HepG2 (cell line): ENCODE results near the gene CCL23. TPM values are rescaled to one million over a fixed set of nuclear protein-coding genes. Genes with fewer than 3 reads are reported as not detected.

Source experiments
- ARID2 ChIP-seq: sonication (generic); formaldehyde crosslinking; IDR thresholded peaks from 2 replicates; pipeline ENCODE4 v1.8.1; 2022; ENCODE audit warnings: mild to moderate bottlenecking, missing genetic modification reagents, borderline replicate concordance
- IRX3 ChIP-seq: sonication (generic); formaldehyde crosslinking; IDR thresholded peaks from 2 replicates; pipeline ENCODE4 v1.8.1; 2023; ENCODE audit warnings: mild to moderate bottlenecking, low read depth, missing genetic modification reagents, borderline replicate concordance
- JUND ChIP-seq: sonication (generic); formaldehyde crosslinking; IDR thresholded peaks from 2 replicates; pipeline ENCODE4 v1.8.0; 2022; ENCODE audit warnings: mild to moderate bottlenecking, missing genetic modification reagents
- KDM4B ChIP-seq: sonication (generic); formaldehyde crosslinking; IDR thresholded peaks from 2 replicates; pipeline ENCODE4 v1.4.0; 2020; ENCODE audit warnings: missing genetic modification reagents
- ZNF331 ChIP-seq: sonication (generic); formaldehyde crosslinking; IDR thresholded peaks from 2 replicates; pipeline ENCODE4 v1.4.0; 2020; ENCODE audit warnings: missing genetic modification reagents
- ZNF609 ChIP-seq: sonication (generic); formaldehyde crosslinking; IDR thresholded peaks from 2 replicates; pipeline ENCODE4 v1.4.0; 2020; ENCODE audit warnings: mild to moderate bottlenecking, missing genetic modification reagents, borderline replicate concordance
- ZNF788 ChIP-seq: sonication (generic); formaldehyde crosslinking; IDR thresholded peaks from 2 replicates; pipeline ENCODE4 v1.5.0; 2020; ENCODE audit warnings: mild to moderate bottlenecking, missing genetic modification reagents, borderline replicate concordance
- ZNF790 ChIP-seq: sonication (generic); formaldehyde crosslinking; IDR thresholded peaks from 2 replicates; pipeline ENCODE4 v1.8.0; 2022; ENCODE audit warnings: missing genetic modification reagents, mild to moderate bottlenecking, borderline replicate concordance
- ZSCAN5A ChIP-seq: sonication (generic); formaldehyde crosslinking; IDR thresholded peaks from 2 replicates; pipeline ENCODE4 v1.8.0; 2022; ENCODE audit warnings: mild to moderate bottlenecking, missing genetic modification reagents, borderline replicate concordance
- polyA plus RNA-seq, 8 experiments: library from polyadenylated mRNA; depleted of rRNA in 3 of 8; stranded (reverse) in 7 of 8; unstranded in 1 of 8; fragments of >200 nt; fragmentation: Illumina TruSeq in 4 of 8; extraction: Trizol in 4 of 8; gene quantifications; 2 replicates each; pipeline versions ENCODE4 v1.2.1 to v1.2.3, GENCODE V29; 2011 to 2016; ENCODE audit warnings: low read depth in 4 of 8, missing spikeins in 1 of 8, mixed read lengths in 1 of 8; ENCODE audit not compliant: insufficient read depth in 1 of 8
- total RNA-seq, 5 experiments: library from RNA; depleted of rRNA; stranded (reverse); fragments of >200 nt; fragmentation: Illumina TruSeq; extraction: Trizol; gene quantifications; 2 replicates each; pipeline ENCODE4 v1.2.3, GENCODE V29; 2016; ENCODE audit warnings: low read depth in 1 of 5
- TF ChIP-seq, protein P1 (sequence below): sonication (generic); formaldehyde crosslinking; IDR thresholded peaks from 2 replicates; pipeline ENCODE4 v1.8.1; 2022; ENCODE audit warnings: mild to moderate bottlenecking, missing genetic modification reagents
- TF ChIP-seq, protein P2 (sequence below), 2 experiments: sonication (generic) in 1 of 2; formaldehyde crosslinking in 1 of 2; IDR thresholded peaks; 2 replicates each; pipeline versions ENCODE4 v1.4.0 to v1.6.1; 2018 to 2020; ENCODE audit warnings: missing genetic modification reagents in 2 of 2, borderline replicate concordance in 1 of 2, low read depth in 1 of 2, mild to moderate bottlenecking in 1 of 2, missing biosample characterization in 1 of 2

The CCL23 gene
- total and polyA plus RNA-seq, 2 of the 13 experiments (the other 11 are each of a cell fraction or from before 2014, with no cell fraction given) = not detected

DNA sequence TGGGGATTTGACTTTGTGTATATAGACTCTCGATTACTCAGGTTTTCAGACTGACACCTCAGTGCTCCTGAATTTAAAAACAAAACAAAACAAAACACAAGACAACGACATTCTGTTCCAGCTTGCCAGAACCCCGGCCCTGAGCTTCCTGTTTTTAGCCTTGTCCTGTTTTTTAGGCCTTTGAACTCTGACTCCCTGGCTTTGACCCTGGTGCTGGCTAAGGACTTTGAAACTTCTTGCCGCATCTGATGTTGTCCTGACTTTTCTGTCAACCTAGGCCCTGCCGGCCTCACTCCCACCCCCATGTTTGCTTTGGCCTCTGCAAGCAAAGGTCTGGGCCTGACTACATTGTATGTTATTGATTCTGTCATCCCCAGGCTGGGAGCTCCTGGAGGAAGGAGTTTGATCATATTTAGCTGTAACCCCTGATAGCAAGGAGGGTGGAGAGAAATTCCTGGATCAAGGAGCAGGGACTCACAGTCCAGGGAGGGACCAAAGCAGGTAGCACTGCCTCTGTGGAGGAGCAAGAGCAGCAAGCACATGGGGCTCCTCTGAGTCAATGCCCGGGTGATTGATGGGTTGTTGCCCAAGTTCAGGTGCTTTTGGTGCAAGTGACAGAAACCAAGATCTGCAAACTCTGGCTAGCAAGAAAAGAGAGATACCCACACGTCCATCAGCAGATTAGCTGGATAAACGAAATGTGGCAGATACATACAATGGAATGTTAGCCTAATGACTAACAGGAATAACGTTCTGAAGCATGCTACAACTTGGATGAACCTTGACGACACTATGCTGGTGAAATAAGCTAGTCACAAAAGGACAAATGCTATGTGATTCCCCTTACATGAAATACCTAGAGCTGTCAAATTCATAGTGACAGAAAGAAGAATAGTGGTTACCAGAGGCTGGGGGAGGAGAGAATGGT lies 44.2 kb downstream of the CCL23 start (continued):
- TF ChIP-seq ZNF609 = peak; percentile 96
- TF ChIP-seq, protein P1, sequence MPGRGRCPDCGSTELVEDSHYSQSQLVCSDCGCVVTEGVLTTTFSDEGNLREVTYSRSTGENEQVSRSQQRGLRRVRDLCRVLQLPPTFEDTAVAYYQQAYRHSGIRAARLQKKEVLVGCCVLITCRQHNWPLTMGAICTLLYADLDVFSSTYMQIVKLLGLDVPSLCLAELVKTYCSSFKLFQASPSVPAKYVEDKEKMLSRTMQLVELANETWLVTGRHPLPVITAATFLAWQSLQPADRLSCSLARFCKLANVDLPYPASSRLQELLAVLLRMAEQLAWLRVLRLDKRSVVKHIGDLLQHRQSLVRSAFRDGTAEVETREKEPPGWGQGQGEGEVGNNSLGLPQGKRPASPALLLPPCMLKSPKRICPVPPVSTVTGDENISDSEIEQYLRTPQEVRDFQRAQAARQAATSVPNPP (CRISPR knock-in tag) = peak; percentile 73; the same call in 1 of the 2 replicates
- peak; percentile 82; the same call in 1 of the 2 replicates for TF ChIP-seq ZSCAN5A (CRISPR knock-in tag)
- no peak for TF ChIP-seq IRX3
- TF ChIP-seq KDM4B (CRISPR knock-in tag) = peak; percentile 93; the same call in 1 of the 2 replicates
- TF ChIP-seq, protein P2, sequence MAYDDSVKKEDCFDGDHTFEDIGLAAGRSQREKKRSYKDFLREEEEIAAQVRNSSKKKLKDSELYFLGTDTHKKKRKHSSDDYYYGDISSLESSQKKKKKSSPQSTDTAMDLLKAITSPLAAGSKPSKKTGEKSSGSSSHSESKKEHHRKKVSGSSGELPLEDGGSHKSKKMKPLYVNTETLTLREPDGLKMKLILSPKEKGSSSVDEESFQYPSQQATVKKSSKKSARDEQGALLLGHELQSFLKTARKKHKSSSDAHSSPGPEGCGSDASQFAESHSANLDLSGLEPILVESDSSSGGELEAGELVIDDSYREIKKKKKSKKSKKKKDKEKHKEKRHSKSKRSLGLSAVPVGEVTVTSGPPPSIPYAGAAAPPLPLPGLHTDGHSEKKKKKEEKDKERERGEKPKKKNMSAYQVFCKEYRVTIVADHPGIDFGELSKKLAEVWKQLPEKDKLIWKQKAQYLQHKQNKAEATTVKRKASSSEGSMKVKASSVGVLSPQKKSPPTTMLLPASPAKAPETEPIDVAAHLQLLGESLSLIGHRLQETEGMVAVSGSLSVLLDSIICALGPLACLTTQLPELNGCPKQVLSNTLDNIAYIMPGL (CRISPR knock-in tag; IDR thresholded peaks at IDR 0.05; ENCODE audit: borderline replicate concordance in 1 of 2, low read depth in 1 of 2) = peak; percentile 37 to 64; a peak in 2 of 4 replicates
- peak; percentile 83 for TF ChIP-seq JUND
- peak; percentile 90; the same call in 1 of the 2 replicates for TF ChIP-seq ZNF788 (CRISPR knock-in tag)
- TF ChIP-seq ARID2 (CRISPR knock-in tag) = no peak
- TF ChIP-seq ZNF331 (CRISPR knock-in tag) = peak; percentile 86
- TF ChIP-seq ZNF790 (CRISPR knock-in tag) = no peak
